HUES64 (cell line): Measurements from ENCODE around the gene TSC2.
"Not testable (repeated sequence)": the region's sequence is repeated elsewhere in the genome, so short reads cannot be mapped to it uniquely, and the experiment has no call there.

ENCODE experiments used
- H3K27ac ChIP-seq: 2 replicates; pipeline ENCODE4 v1.7.0; 2013; ENCODE audit warnings: low read depth, low read length, inconsistent platforms
- H3K27me3 ChIP-seq: 2 replicates; pipeline ENCODE4 v1.6.1; 2013; ENCODE audit warnings: mild to moderate bottlenecking, low read length; ENCODE audit not compliant: insufficient read depth
- H3K36me3 ChIP-seq: 2 replicates; pipeline ENCODE4 v1.6.1; 2013; ENCODE audit warnings: mild to moderate bottlenecking, low read length; ENCODE audit not compliant: insufficient read depth
- H3K4me1 ChIP-seq: 2 replicates; pipeline ENCODE4 v1.6.1; 2013; ENCODE audit warnings: mild to moderate bottlenecking, low read length, moderate library complexity; ENCODE audit not compliant: insufficient read depth
- H3K4me3 ChIP-seq: 2 replicates; pipeline ENCODE4 v1.5.1; 2013; ENCODE audit warnings: mild to moderate bottlenecking, low read length, moderate library complexity
- H3K9ac ChIP-seq: 2 replicates; pipeline ENCODE4 v1.6.1; 2013; ENCODE audit warnings: mild to moderate bottlenecking, low read depth, low read length
- H3K9me3 ChIP-seq: 2 replicates; pipeline ENCODE4 v1.6.1; 2013; ENCODE audit warnings: low read depth, low read length; ENCODE audit not compliant: insufficient read depth
- WGBS: fragments of 150-250, 120-280 bp; methylation state at CpG from one replicate; pipeline ENCODE4 v1.1.7; 2013; ENCODE audit warnings: missing lambda C conversion rate; 5-methylcytosine and 5-hydroxymethylcytosine counted together

The TSC2 gene

DNA sequence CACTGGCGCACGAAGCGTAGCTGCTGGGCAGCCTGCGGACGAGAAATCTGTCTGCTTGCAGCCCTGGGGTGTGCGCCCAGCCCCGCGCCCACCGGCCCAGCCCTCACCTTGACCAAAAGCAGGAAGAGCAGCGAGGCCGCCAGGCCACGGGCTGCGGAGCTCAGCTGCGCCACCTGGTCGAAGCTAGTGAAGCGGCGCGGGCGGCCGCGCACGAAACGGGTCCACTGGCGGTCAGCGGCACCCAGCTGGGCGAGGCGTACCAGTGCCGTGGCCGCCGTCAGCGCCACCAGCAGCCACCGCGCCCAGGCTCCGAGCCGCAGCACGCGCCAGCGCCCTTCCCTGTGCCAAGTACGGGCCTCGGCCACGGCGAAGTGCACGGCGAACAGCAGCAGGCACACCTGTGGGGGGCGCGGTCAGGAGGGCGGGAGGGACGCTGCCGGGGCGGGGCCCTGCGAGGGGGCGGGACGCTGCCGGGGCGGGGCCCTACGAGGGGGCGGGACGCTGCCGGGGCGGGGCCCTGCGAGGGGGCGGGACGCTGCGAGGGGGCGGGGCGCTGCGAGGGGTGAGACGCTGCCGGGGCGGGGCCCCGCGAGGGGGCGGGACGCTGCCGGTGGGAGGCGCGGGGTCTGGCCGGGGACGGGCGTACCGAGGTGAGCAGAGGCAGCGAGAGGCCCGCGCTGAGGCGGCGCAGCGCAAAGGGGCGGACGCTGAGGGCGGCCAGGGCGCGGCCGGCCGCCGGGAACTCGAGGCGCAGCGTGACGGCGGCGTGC, 43.2 kb downstream of the TSC2 start:
- Histone ChIP-seq H3K9me3 (no peaks in the 10 kb centered on the region), H3K36me3 (peaks cover 39% of the 10 kb centered on the region), H3K27ac (peak overlapping the region; percentile 46; the same call in 1 of the 2 replicates), H3K4me1 (no peaks in the 10 kb centered on the region), H3K27me3 (no peaks in the 10 kb centered on the region), H3K9ac (peak overlapping the region; percentile 53), H3K4me3 (peak overlapping the region; percentile 62)
- WGBS = 7% methylated on average over 101 of the region's 101 CpGs

- peaks cover 32% of the 10 kb centered on the region for H3K36me3 ChIP-seq
- peak overlapping the region; percentile 53 for H3K4me3 ChIP-seq
- no peaks in the 10 kb centered on the region for H3K4me1 ChIP-seq
- no peaks in the 10 kb centered on the region for H3K9me3 ChIP-seq
- H3K27ac ChIP-seq = peak overlapping the region; percentile 6; the same call in 1 of the 2 replicates
- 29% methylated on average over 49 of the region's 49 CpGs for WGBS
- H3K9ac ChIP-seq = peak overlapping the region; percentile 51
- no peaks in the 10 kb centered on the region for H3K27me3 ChIP-seq
Observed at GRCh38 chr16:2091547-2092255, 43.9 kb downstream of the TSC2 start.

GRCh38 chr16:2092256-2092620, 44.5 kb downstream of the TSC2 start:
- Histone ChIP-seq H3K4me3 (peak overlapping the region; percentile 53), H3K27me3 (no peaks in the 10 kb centered on the region), H3K27ac (peak overlapping the region; percentile 6; the same call in 1 of the 2 replicates), H3K36me3 (peaks cover 29% of the 10 kb centered on the region), H3K4me1 (no peaks in the 10 kb centered on the region), H3K9ac (peak overlapping the region; percentile 51), H3K9me3 (no peaks in the 10 kb centered on the region)
- WGBS = 86% methylated on average over 16 of the region's 16 CpGs

DNA sequence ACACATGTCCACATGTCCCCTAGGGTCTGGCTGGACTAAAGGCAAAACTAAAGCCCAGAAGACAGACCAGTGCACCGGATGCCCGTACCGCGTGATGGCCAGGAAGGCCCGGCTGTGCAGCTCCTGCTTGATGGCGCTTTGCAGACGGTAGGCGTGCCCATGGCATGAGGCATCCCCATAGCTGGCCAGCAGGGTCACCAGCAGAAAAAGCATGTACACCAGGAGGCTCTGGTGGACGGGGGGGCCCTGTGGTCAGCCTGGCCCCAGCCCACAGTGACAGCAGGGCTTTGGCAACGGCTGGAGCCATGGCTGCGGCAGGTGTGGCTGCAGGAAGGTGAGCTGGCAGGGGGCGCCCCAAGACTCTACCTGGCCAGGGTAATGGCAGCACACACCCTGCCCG, 45.1 kb downstream of the TSC2 start:
- H3K36me3 ChIP-seq = peaks cover 26% of the 10 kb centered on the region

DNA sequence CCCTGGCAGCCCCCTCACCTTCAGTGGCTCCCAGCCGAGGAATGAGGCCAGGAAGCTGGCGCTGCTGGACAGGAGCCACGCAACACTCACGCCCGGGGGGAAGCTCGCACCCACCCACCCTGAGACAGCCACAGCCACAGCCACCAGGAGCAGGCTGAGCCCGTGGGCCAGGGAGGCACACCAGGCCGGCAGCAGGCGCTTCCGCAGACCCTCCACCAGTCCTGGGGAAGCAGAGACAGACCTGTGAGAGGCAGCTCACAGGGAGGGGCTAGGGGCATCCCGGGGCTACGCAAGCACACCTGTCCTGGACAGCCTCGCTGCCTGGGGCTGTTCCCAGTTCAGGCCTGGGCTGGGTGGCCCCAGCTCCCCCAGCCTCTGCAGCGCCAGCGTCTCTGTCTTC, 46.0 kb downstream of the TSC2 start:
- Histone ChIP-seq H3K9me3 (no peaks in the 10 kb centered on the region), H3K4me3 (no peak overlapping the region), H3K36me3 (peaks cover 18% of the 10 kb centered on the region), H3K4me1 (no peaks in the 10 kb centered on the region), H3K9ac (no peak overlapping the region), H3K27me3 (no peaks in the 10 kb centered on the region), H3K27ac (no peak overlapping the region)
- WGBS = 94% methylated on average over 15 of the region's 15 CpGs

More for the DNA sequence above, 45.1 kb downstream of the TSC2 start:
- no peaks in the 10 kb centered on the region for H3K27me3 ChIP-seq
- H3K9ac ChIP-seq = no peak overlapping the region
- H3K9me3 ChIP-seq = no peaks in the 10 kb centered on the region
- H3K4me3 ChIP-seq = no peak overlapping the region
- H3K4me1 ChIP-seq = no peaks in the 10 kb centered on the region
- no peak overlapping the region for H3K27ac ChIP-seq
- WGBS = 95% methylated on average over 13 of the region's 13 CpGs

- WGBS = 95% methylated on average over 26 of the region's 26 CpGs
- peaks cover 10% of the 10 kb centered on the region for H3K36me3 ChIP-seq
- H3K9ac ChIP-seq = no peak overlapping the region
- H3K4me1 ChIP-seq = no peaks in the 10 kb centered on the region
- H3K9me3 ChIP-seq = no peaks in the 10 kb centered on the region
- no peaks in the 10 kb centered on the region for H3K27me3 ChIP-seq
- no peak overlapping the region for H3K27ac ChIP-seq
- H3K4me3 ChIP-seq = no peak overlapping the region
Observed at GRCh38 chr16:2095315-2095853, 47.6 kb downstream of the TSC2 start.

DNA sequence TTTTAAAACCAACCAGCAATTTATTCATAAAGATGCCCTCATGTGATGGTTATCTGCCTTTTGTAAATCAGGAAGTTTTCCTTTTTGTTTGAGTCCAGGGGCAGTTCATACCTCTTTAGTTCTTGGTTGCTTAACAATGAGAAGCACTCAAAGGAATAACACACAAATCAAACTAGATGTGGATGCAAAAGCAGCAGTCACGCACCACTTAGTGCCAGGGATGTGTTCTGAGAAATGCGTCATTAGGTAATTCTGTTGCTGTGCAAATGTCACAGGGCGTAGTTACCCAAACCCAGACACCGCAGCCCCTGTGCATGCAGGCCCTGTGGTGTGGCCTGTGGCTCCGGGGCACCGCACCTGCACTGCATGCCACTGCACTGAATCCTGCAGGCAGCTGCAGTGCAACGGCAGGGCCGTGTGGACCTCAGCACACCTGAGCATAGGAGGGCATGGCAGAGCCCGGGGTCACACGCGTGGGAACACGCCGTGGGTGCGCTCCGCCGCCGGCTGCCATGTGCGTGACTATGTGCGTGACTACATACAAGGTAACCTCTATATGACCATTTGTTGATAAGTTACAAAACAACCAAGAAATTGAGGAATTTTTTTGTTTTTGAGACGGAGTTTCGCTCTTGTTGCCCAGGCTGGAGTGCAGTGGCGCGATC, 48.3 kb downstream of the TSC2 start:
- Histone ChIP-seq H3K4me1 (no peaks in the 10 kb centered on the region), H3K27ac (no peak overlapping the region), H3K9ac (no peak overlapping the region), H3K9me3 (no peaks in the 10 kb centered on the region), H3K27me3 (no peaks in the 10 kb centered on the region), H3K4me3 (no peak overlapping the region), H3K36me3 (peaks cover 10% of the 10 kb centered on the region)
- WGBS = 96% methylated on average over 23 of the region's 23 CpGs

GRCh38 chr16:2096853-2097595, 49.2 kb downstream of the TSC2 start:
- H3K9ac ChIP-seq = no peak overlapping the region
- 95% methylated on average over 23 of the region's 25 CpGs for WGBS
- no peak overlapping the region for H3K4me3 ChIP-seq
- no peaks in the 10 kb centered on the region for H3K9me3 ChIP-seq
- peaks cover 10% of the 10 kb centered on the region for H3K36me3 ChIP-seq
- no peaks in the 10 kb centered on the region for H3K4me1 ChIP-seq
- H3K27me3 ChIP-seq = no peaks in the 10 kb centered on the region
- H3K27ac ChIP-seq = no peak overlapping the region

DNA sequence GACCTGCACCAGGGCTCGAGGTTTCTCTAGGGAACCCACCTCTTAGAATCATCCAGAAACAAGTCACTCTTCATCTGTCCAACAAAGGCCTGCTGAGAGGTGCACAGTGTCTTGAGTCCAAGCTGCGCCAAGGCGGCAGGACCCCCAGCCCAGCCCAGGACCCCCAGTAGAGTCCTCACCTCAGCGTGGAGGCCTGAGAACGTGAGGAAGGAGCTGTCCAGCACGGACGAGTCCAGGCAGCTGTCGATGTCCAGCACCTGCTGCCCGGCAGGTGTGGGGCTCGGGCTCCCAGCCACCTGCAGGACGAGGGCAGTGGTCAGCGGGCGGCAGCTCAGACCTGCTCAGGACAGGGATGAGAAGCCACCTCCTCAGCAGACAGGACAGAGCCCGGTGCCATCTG, 49.9 kb downstream of the TSC2 start:
- H3K9ac ChIP-seq, H3K27ac ChIP-seq, H3K4me1 ChIP-seq, H3K27me3 ChIP-seq, H3K4me3 ChIP-seq, H3K9me3 ChIP-seq: not testable (repeated sequence)
- 96% methylated on average over 12 of the region's 14 CpGs for WGBS
- H3K36me3 ChIP-seq = peaks cover 14% of the 10 kb centered on the region

DNA sequence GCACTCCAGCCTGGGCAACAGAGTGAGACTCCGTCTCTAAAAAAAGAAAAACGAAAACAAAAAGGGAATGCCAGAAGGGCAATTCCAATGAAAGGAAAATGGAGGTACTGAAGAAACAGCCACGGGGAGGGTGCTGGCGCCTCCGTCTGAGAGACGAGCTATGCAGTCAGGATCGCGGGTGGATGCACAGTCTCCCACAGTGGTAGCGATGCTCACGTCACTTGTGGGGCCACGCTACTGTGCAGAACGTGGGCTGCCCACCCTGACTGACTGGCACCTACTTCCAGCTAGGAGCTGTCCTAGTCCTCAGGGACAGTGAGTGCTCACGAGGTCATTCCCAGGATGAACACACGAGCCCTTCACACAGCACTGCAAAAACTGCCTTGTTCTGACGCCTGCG, 53.8 kb downstream of the TSC2 start:
- WGBS = 97% methylated on average over 13 of the region's 16 CpGs

More for the DNA sequence above, 53.8 kb downstream of the TSC2 start:
- H3K4me1 ChIP-seq, H3K36me3 ChIP-seq, H3K9me3 ChIP-seq, H3K27me3 ChIP-seq, H3K4me3 ChIP-seq, H3K9ac ChIP-seq, H3K27ac ChIP-seq: not testable (repeated sequence)
